Measurements from ENCODE around the gene MYO9B. TPM values are rescaled to one million over a fixed set of nuclear protein-coding genes. Genes with fewer than 3 reads are reported as not detected.
"Not testable (repeated sequence)": the region's sequence is repeated elsewhere in the genome, so short reads cannot be mapped to it uniquely, and the experiment has no call there.

MYO9B gene
- total RNA-seq, 1 experiment from 2014 or later: 103 TPM

DNA sequence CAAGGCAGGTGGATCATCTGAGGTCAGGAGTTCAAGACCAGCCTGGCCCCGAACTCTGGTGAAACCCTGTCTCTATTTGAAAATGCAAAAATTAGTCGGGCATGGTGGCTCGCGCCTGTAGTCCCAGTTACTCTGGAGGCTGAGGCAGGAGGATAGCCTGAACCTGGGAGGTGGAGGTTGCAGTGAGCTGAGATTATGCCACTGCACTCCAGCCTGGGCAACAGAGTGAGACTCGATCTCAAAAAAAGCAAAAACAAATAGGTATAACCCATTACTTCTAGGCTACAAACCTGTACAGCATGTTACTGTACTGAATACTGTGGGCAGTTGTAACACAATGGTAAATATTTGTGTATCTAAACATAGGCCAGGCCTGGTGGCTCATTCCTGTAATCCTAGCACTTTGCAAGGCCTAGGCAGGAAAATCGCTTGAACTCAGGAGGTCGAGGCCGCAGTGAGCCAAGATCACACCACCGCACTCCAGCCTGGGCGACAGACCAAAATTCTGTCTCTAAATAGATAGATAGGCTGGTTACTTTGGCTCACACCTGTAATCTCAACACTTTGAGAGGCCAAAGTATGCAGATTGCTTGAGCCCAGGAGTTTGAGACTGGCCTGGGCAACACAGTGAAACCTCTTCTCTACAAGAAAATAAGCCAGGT, 63.5 kb downstream of the MYO9B start:
- no peaks in the 10 kb centered on the region for H3K36me3 ChIP-seq (ENCODE audit: low read depth)
- H3K4me1 ChIP-seq (replicated peaks; ENCODE audit: insufficient read depth): peaks cover 26% of the 10 kb centered on the region
- peaks cover 48% of the 10 kb centered on the region for H3K79me2 ChIP-seq (ENCODE audit: low read depth)
- no peak overlapping the region for H2AFZ ChIP-seq
- TF ChIP-seq EZH2 (IDR thresholded peaks at IDR 0.05; ENCODE audit: low read depth): no peak
- TF ChIP-seq, protein P1, sequence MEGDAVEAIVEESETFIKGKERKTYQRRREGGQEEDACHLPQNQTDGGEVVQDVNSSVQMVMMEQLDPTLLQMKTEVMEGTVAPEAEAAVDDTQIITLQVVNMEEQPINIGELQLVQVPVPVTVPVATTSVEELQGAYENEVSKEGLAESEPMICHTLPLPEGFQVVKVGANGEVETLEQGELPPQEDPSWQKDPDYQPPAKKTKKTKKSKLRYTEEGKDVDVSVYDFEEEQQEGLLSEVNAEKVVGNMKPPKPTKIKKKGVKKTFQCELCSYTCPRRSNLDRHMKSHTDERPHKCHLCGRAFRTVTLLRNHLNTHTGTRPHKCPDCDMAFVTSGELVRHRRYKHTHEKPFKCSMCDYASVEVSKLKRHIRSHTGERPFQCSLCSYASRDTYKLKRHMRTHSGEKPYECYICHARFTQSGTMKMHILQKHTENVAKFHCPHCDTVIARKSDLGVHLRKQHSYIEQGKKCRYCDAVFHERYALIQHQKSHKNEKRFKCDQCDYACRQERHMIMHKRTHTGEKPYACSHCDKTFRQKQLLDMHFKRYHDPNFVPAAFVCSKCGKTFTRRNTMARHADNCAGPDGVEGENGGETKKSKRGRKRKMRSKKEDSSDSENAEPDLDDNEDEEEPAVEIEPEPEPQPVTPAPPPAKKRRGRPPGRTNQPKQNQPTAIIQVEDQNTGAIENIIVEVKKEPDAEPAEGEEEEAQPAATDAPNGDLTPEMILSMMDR (conservative IDR thresholded peaks at IDR 0.05): no peak
- no peak for DNase-seq
- H3K9me2 ChIP-seq (ENCODE audit: insufficient read depth): no peaks in the 10 kb centered on the region
- intact Hi-C loops (cut with micrococcal nuclease; ENCODE audit: unreplicated experiment): loop anchor here (5.0 kb wide), 1 partner anchor 42 kb away; no protein-coding TSS in a partner anchor
- ChIA-PET POLR2A (ENCODE audit: unreplicated experiment) (no interaction called here), CTCF (no interaction called here)
- no peak overlapping the region for H3K4me3 ChIP-seq
- H4K20me1 ChIP-seq (ENCODE audit: insufficient read depth): no peaks in the 10 kb centered on the region; the same call in 1 of the 2 replicates
- H3K9me3 ChIP-seq (ENCODE audit: insufficient read depth, low read depth): no peaks in the 10 kb centered on the region
- no peak overlapping the region for H3K27ac ChIP-seq
- H3F3A ChIP-seq (ENCODE audit: insufficient read depth, low read depth): peaks cover 28% of the 10 kb centered on the region
- no peaks in the 10 kb centered on the region for H3K27me3 ChIP-seq (ENCODE audit: insufficient read depth, low read depth)
- H3K4me2 ChIP-seq: no peak overlapping the region
- no TSS peak for BruUV-seq (replicated peaks)

DNA sequence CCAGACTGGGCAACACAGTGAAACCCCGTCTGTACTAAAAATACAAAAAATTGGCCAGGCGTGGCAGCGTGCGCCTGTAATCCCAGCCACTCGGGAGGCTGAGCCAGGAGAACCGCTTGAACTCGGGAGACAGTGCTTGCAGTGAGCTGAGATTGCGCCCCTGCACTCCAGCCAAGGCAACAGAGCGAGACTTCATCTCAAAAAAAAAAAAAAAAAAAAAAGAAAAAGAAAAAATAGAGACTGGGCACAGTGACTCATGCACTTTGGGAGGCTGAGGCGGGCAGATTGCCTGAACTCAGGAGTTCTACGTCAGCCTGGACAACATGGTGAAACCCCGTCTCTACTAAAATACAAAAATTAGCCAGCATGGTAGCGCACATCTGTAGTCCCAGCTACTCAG, 69.2 kb downstream of the MYO9B start:
- H3K79me2 ChIP-seq (ENCODE audit: low read depth): 0 out of 2 replicates have a peak, but pooled peaks cover 12% of the 10 kb centered on the region
- BruUV-seq (replicated peaks); H3K4me2 ChIP-seq; DNase-seq; intact Hi-C loops (cut with micrococcal nuclease; ENCODE audit: unreplicated experiment); H3K4me1 ChIP-seq (replicated peaks; ENCODE audit: insufficient read depth); H3K9me3 ChIP-seq (ENCODE audit: insufficient read depth, low read depth); H4K20me1 ChIP-seq (ENCODE audit: insufficient read depth); H3K9me2 ChIP-seq (ENCODE audit: insufficient read depth); H3K27ac ChIP-seq; H2AFZ ChIP-seq; H3F3A ChIP-seq (ENCODE audit: insufficient read depth, low read depth); H3K27me3 ChIP-seq (ENCODE audit: insufficient read depth, low read depth); H3K4me3 ChIP-seq; H3K36me3 ChIP-seq (ENCODE audit: low read depth); POLR2A ChIA-PET (ENCODE audit: unreplicated experiment); CTCF ChIA-PET: not testable (repeated sequence)

DNA sequence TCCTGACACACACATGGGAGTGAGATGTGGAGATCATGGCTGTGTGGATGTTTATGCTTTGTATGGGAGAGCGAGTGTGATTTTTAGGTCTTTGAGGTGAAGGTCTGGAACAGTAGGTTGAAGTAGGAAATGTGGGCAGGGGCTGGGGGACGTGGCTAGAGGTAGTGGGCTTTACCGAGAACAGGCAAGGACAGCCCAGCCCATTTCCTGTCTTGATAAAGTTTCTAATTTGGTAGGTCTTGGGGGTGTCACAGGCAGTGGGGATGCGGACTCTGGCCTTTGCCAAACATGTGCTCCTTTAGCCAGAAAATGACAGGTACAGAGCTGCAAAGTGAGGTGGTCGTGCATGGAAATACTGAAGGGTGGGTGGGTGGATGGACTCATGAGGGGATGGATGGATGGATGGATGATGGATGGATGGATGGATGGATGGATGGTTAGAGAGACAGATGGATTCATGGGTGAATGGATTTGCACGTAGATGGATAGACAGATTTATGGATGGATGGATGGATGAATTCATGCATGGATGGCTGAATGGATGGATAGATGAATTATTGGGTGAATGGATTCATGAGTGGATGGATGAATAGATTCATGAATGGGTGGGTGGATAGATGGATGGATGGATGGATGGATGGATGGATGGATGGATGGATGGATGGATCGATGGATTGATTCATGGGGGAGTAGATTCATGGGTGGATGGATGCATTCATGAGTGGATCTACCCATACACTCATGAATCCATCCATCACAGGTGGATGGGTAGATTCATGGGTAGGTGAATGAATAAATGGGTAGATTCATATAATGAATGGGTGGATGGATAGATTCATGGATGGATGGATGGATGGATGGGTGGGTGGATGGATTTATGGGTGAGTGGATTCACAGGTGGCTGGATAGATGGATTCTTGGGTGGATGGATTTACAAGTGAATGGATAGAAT, 70.2 kb downstream of the MYO9B start:
- POLR2A ChIA-PET (ENCODE audit: unreplicated experiment): no interaction called here
- intact Hi-C loops (cut with micrococcal nuclease; ENCODE audit: unreplicated experiment): no loop called here
- 0 out of 2 replicates have a peak, but pooled peaks cover 10% of the 10 kb centered on the region for H3K79me2 ChIP-seq (ENCODE audit: low read depth)

More for the DNA sequence above, 70.2 kb downstream of the MYO9B start:
- Histone ChIP-seq H3K27ac (no peak overlapping the region), H3K4me2 (no peak overlapping the region), H3K27me3 (ENCODE audit: insufficient read depth, low read depth) (no peaks in the 10 kb centered on the region), H3K4me3 (no peak overlapping the region), H3K4me1 (replicated peaks; ENCODE audit: insufficient read depth) (no peaks in the 10 kb centered on the region), H3K9me3 (ENCODE audit: insufficient read depth, low read depth) (peaks cover 2% of the 10 kb centered on the region; the same call in 1 of the 2 replicates), H4K20me1 (ENCODE audit: insufficient read depth) (no peaks in the 10 kb centered on the region; the same call in 1 of the 2 replicates), H3K9me2 (ENCODE audit: insufficient read depth) (no peaks in the 10 kb centered on the region), H2AFZ (no peak overlapping the region), H3F3A (ENCODE audit: insufficient read depth, low read depth) (peaks cover 4% of the 10 kb centered on the region; the same call in 1 of the 2 replicates), H3K36me3 (ENCODE audit: low read depth) (no peaks in the 10 kb centered on the region)
- no peak for TF ChIP-seq EZH2 (IDR thresholded peaks at IDR 0.05; ENCODE audit: low read depth)
- TF ChIP-seq, protein P1 (conservative IDR thresholded peaks at IDR 0.05): no peak
- no peak for DNase-seq
- CTCF ChIA-PET: no interaction called here
- BruUV-seq (replicated peaks): no TSS peak

All from PC-9 (cell line).